Measurements from ENCODE around the gene RALGPS2.

- no peak for TF ChIP-seq POLR2A (IDR thresholded peaks at IDR 0.05)
- no peak for TF ChIP-seq CTCF (IDR thresholded peaks at IDR 0.05 in 8 of 11, conservative IDR thresholded peaks at IDR 0.05 in 3 of 11)
Measured at GRCh38 chr1:178684542-178685000, 40.5 kb upstream of the RALGPS2 start.

All from spleen (tissue), 7 donors.